Measurements from ENCODE around the gene UPK3A.
"Not testable (repeated sequence)": the region's sequence is repeated elsewhere in the genome, so short reads cannot be mapped to it uniquely, and the experiment has no call there.

- TF ChIP-seq ZZZ3 (CRISPR knock-in tag; IDR thresholded peaks at IDR 0.05; ENCODE audit: borderline replicate concordance); PAWR (CRISPR knock-in tag; IDR thresholded peaks at IDR 0.05; ENCODE audit: borderline replicate concordance); PITX1 (CRISPR knock-in tag; IDR thresholded peaks at IDR 0.05); ATAD3A (CRISPR knock-in tag; IDR thresholded peaks at IDR 0.05); ZNF335 (CRISPR knock-in tag; IDR thresholded peaks at IDR 0.05); GATAD2A (CRISPR knock-in tag; IDR thresholded peaks at IDR 0.05); CAMTA2 (CRISPR knock-in tag; IDR thresholded peaks at IDR 0.05; ENCODE audit: borderline replicate concordance); HMG20A (CRISPR knock-in tag; IDR thresholded peaks at IDR 0.05; ENCODE audit: borderline replicate concordance); YY1 (IDR thresholded peaks at IDR 0.05; ENCODE audit: insufficient read depth, insufficient replicate concordance, low read depth, low read length); CTCF (CRISPR knock-in tag; IDR thresholded peaks at IDR 0.05); KAT8 (CRISPR knock-in tag; IDR thresholded peaks at IDR 0.05); ZNF362 (CRISPR knock-in tag; IDR thresholded peaks at IDR 0.05; ENCODE audit: borderline replicate concordance): not testable (repeated sequence)
- TF ChIP-seq, protein P1, sequence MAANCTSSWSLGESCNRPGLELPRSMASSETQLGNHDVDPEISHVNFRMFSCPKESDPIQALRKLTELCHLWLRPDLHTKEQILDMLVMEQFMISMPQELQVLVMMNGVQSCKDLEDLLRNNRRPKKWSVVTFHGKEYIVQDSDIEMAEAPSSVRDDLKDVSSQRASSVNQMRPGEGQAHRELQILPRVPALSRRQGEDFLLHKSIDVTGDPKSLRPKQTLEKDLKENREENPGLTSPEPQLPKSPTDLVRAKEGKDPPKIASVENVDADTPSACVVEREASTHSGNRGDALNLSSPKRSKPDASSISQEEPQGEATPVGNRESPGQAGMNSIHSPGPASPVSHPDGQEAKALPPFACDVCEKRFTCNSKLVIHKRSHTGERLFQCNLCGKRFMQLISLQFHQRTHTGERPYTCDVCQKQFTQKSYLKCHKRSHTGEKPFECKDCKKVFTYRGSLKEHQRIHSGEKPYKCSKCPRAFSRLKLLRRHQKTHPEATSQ (CRISPR knock-in tag; IDR thresholded peaks at IDR 0.05; ENCODE audit: borderline replicate concordance): not testable (repeated sequence)
- TF ChIP-seq, protein P2, sequence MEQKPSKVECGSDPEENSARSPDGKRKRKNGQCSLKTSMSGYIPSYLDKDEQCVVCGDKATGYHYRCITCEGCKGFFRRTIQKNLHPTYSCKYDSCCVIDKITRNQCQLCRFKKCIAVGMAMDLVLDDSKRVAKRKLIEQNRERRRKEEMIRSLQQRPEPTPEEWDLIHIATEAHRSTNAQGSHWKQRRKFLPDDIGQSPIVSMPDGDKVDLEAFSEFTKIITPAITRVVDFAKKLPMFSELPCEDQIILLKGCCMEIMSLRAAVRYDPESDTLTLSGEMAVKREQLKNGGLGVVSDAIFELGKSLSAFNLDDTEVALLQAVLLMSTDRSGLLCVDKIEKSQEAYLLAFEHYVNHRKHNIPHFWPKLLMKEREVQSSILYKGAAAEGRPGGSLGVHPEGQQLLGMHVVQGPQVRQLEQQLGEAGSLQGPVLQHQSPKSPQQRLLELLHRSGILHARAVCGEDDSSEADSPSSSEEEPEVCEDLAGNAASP (CRISPR knock-in tag; IDR thresholded peaks at IDR 0.05; ENCODE audit: borderline replicate concordance): not testable (repeated sequence)
Measured at GRCh38 chr22:45295004-45295403, 10.3 kb downstream of the UPK3A start.
